ENCODE measurements around the gene MBP. TPM values are rescaled to one million over a fixed set of nuclear protein-coding genes. Genes with fewer than 3 reads are reported as not detected.

The MBP gene
- total and polyA plus RNA-seq, 2 experiments from 2014 or later, result 18.4 to 22.9 TPM

GRCh38 chr18:76958692-76959341 lies 173.8 kb downstream of the MBP start (continued):
- TF ChIP-seq ZNF462 (CRISPR knock-in tag; IDR thresholded peaks at IDR 0.05) (no peak), CTCF (conservative IDR thresholded peaks at IDR 0.05; ENCODE audit: low read depth in 2 of 2) (no peak)

- Histone ChIP-seq H3K36me3 (ENCODE audit: insufficient read depth) (no peaks in the 10 kb centered on the region), H3K4me1 (ENCODE audit: insufficient read depth) (no peaks in the 10 kb centered on the region), H2AFZ (no peak overlapping the region), H3K27me3 (ENCODE audit: insufficient read depth) (no peaks in the 10 kb centered on the region), H3K4me3 (no peak overlapping the region), H3K4me2 (no peak overlapping the region), H3K27ac (ENCODE audit: low read depth) (no peak overlapping the region), H3K79me2 (replicated peaks; ENCODE audit: insufficient read depth) (no peaks in the 10 kb centered on the region), H3F3A (replicated peaks; ENCODE audit: low read depth) (no peaks in the 10 kb centered on the region), H3K9me2 (ENCODE audit: insufficient read depth) (no peaks in the 10 kb centered on the region), H4K20me1 (replicated peaks; ENCODE audit: insufficient read depth) (no peaks in the 10 kb centered on the region; the same call in 1 of the 2 replicates)
- no peak for ATAC-seq
- Mint-ChIP-seq H3K4me1 (peaks cover 10% of the 10 kb centered on the region; the same call in 1 of the 3 replicates), H3K27me3 (ENCODE audit: insufficient read depth, low read depth, poor library complexity) (peaks cover 4% of the 10 kb centered on the region), H3K9me3 (no peaks in the 10 kb centered on the region; the same call in 2 of the 3 replicates), H3K4me3 (no peak overlapping the region), H3K36me3 (ENCODE audit: low read depth) (peaks cover 27% of the 10 kb centered on the region), H3K27ac (peak overlapping the region; percentile 29)
- DNase-seq (ENCODE audit: low spot score), result no peak
- TF ChIP-seq ZNF331 (CRISPR knock-in tag; IDR thresholded peaks at IDR 0.05; ENCODE audit: low read depth), result no peak
- no peak for TF ChIP-seq CTCF (conservative IDR thresholded peaks at IDR 0.05; ENCODE audit: low read depth in 2 of 2)
Observed at GRCh38 chr18:76957384-76958355, 174.9 kb downstream of the MBP start.

All from GM23338 (cell line).